HCT116 (cell line): ENCODE results near the gene PRRC2A. TPM values are rescaled to one million over a fixed set of nuclear protein-coding genes. Genes with fewer than 3 reads are reported as not detected.

Source experiments
- ATAC-seq: fragments of 200-7000 bp; cut with Tn5 transposase; 2 replicates; pipeline ENCODE4 v1.9.1; 2020; ENCODE audit warnings: mild to moderate bottlenecking, moderate library complexity
- BruUV-seq: library from RNA; stranded (reverse); fragments of 400-500 nt; replicated peaks from 2 replicates; lab custom pipeline; 2021; lab: Mats Ljungman, UMichigan
- CTCF ChIA-PET: fragments of 300-600 bp; sonication (Branson Sonifier 250); formaldehyde crosslinking; loops from one replicate; lab custom pipeline; 2021; ENCODE audit warnings: antibody characterized with exemption; lab: Charles Lee
- POLR2A ChIA-PET: fragments of 300-600, 350-600 bp; sonication (Branson Sonifier 250); formaldehyde crosslinking; loops from one replicate; lab custom pipeline; 2021; ENCODE audit warnings: antibody characterized with exemption; lab: Charles Lee
- RAD21 ChIA-PET, 2 experiments: fragments of 300-600 bp; sonication (Branson Sonifier 250); formaldehyde crosslinking; loops; one replicate each; lab custom pipeline; 2023; ENCODE audit warnings: low total read pairs in 2 of 2; ENCODE audit not compliant: uncharacterized antibody in 2 of 2, unreplicated experiment in 2 of 2, low non-redundant PET in 1 of 2; lab: Charles Lee
- DNase-seq: peaks from one replicate; pipeline ENCODE4 v3.0.0-alpha.2; 2010; ENCODE audit warnings: low read depth, low spot score
- H2AFZ ChIP-seq: fragments of 200-600 bp; shearing (Covaris generic), sonication (generic); 2 replicates; pipeline ENCODE4 v1.6.1; 2017; ENCODE audit warnings: low read depth, mixed run types, mixed read lengths, antibody characterized with exemption, low read length; ENCODE audit not compliant: poor library complexity, severe bottlenecking
- H3K27ac ChIP-seq: 2 replicates; pipeline ENCODE4 v1.5.1; 2012; ENCODE audit warnings: low read depth, low read length
- H3K27me3 ChIP-seq: fragments of 200-600 bp; sonication (generic); 2 replicates; pipeline ENCODE4 v1.6.1; 2016; ENCODE audit warnings: mixed run types, low read length, mixed read lengths; ENCODE audit not compliant: insufficient read depth
- H3K36me3 ChIP-seq, 2 experiments: fragments of 200-500 bp in 1 of 2; fragments of 200-600 bp in 1 of 2; sonication (Bioruptor generic) in 1 of 2; sonication (generic) in 1 of 2; 2 replicates each; pipeline versions ENCODE4 v1.5.1 to v1.6.1; 2014 to 2016; ENCODE audit warnings: low read length in 2 of 2, inconsistent platforms in 1 of 2, mixed read lengths in 1 of 2, mixed run types in 1 of 2; ENCODE audit not compliant: insufficient read depth in 2 of 2, control insufficient read depth in 1 of 2
- H3K4me1 ChIP-seq, 2 experiments: fragments of 200-600 bp in 1 of 2; sonication (generic) in 1 of 2; 2 replicates each; pipeline versions ENCODE4 v1.5.1 to v1.6.1; 2012 to 2017; ENCODE audit warnings: low read length in 2 of 2, inconsistent platforms in 1 of 2, mild to moderate bottlenecking in 1 of 2, mixed read lengths in 1 of 2, mixed run types in 1 of 2, moderate library complexity in 1 of 2; ENCODE audit not compliant: insufficient read depth in 2 of 2, control insufficient read depth in 1 of 2
- H3K4me2 ChIP-seq: fragments of 200-600 bp; sonication (generic); 2 replicates; pipeline ENCODE4 v1.6.1; 2017; ENCODE audit warnings: mixed run types, low read length, mixed read lengths
- H3K4me3 ChIP-seq, 2 experiments: fragments of 200-600 bp in 1 of 2; sonication (generic) in 1 of 2; replicated peaks in 1 of 2; 2 replicates each; pipeline ENCODE4 v1.5.1; 2011 to 2016; ENCODE audit warnings: low read length in 2 of 2, control low read depth in 1 of 2, low read depth in 1 of 2, mild to moderate bottlenecking in 1 of 2, mixed read lengths in 1 of 2, mixed run types in 1 of 2
- H3K79me2 ChIP-seq: fragments of 200-600 bp; sonication (generic); 2 replicates; pipeline ENCODE4 v1.6.1; 2017; ENCODE audit warnings: mild to moderate bottlenecking, mixed run types, low read length, moderate library complexity, mixed read lengths; ENCODE audit not compliant: insufficient read depth
- H3K9ac ChIP-seq: fragments of 200-600 bp; sonication (generic); 2 replicates; pipeline ENCODE4 v1.6.1; 2016; ENCODE audit warnings: low read length, mixed read lengths
- H3K9me2 ChIP-seq: fragments of 200-600 bp; sonication (generic), shearing (Covaris generic); 2 replicates; pipeline ENCODE4 v1.6.1; 2017; ENCODE audit warnings: mixed run types, mild to moderate bottlenecking, moderate library complexity; ENCODE audit not compliant: insufficient read depth
- H3K9me3 ChIP-seq, 2 experiments: fragments of 200-500 bp in 1 of 2; fragments of 200-600 bp in 1 of 2; sonication (Bioruptor generic) in 1 of 2; sonication (generic) in 1 of 2; 2 replicates each; pipeline ENCODE4 v1.6.1; 2014 to 2017; ENCODE audit warnings: low read length in 2 of 2, mixed read lengths in 2 of 2, inconsistent platforms in 1 of 2, low read depth in 1 of 2, mild to moderate bottlenecking in 1 of 2, mixed run types in 1 of 2, moderate library complexity in 1 of 2; ENCODE audit not compliant: control insufficient read depth in 1 of 2, insufficient read depth in 1 of 2
- H4K20me1 ChIP-seq: fragments of 200-600 bp; sonication (generic), shearing (Covaris generic); 2 replicates; pipeline ENCODE4 v1.6.1; 2017; ENCODE audit warnings: mixed run types, mild to moderate bottlenecking, moderate library complexity; ENCODE audit not compliant: insufficient read depth
- ATF3 ChIP-seq: IDR thresholded peaks from 2 replicates; pipeline ENCODE4 v1.6.1; 2012
- CBX3 ChIP-seq: IDR thresholded peaks from 2 replicates; pipeline ENCODE4 v1.6.1; 2012; ENCODE audit warnings: low read depth
- CTCF ChIP-seq, 3 experiments: fragments of 200-600 bp in 1 of 3; sonication (generic) in 1 of 3; IDR thresholded peaks in 2 of 3; conservative IDR thresholded peaks in 1 of 3; 2 replicates each; pipeline ENCODE4 v1.5.1; 2012 to 2017; ENCODE audit warnings: low read depth in 2 of 3, low read length in 2 of 3, antibody characterized with exemption in 1 of 3, borderline replicate concordance in 1 of 3, control low read depth in 1 of 3, mild to moderate bottlenecking in 1 of 3, mixed read lengths in 1 of 3, mixed run types in 1 of 3, moderate library complexity in 1 of 3; ENCODE audit not compliant: insufficient read depth in 1 of 3
- EGR1 ChIP-seq: IDR thresholded peaks from 2 replicates; pipeline ENCODE4 v1.6.1; 2012; ENCODE audit warnings: low read depth
- EZH2phosphoT487 ChIP-seq: fragments of 200-600 bp; IDR thresholded peaks from 2 replicates; pipeline ENCODE4 v1.6.1; 2018; ENCODE audit warnings: antibody characterized with exemption, borderline replicate concordance
- FOSL1 ChIP-seq: IDR thresholded peaks from 2 replicates; pipeline ENCODE4 v1.6.1; 2012; ENCODE audit warnings: low read depth
- JUND ChIP-seq: IDR thresholded peaks from 2 replicates; pipeline ENCODE4 v1.6.1; 2012
- MAX ChIP-seq: IDR thresholded peaks from 2 replicates; pipeline ENCODE4 v1.6.1; 2012
- POLR2AphosphoS5 ChIP-seq: IDR thresholded peaks from 2 replicates; pipeline ENCODE4 v1.6.1; 2011; ENCODE audit warnings: mild to moderate bottlenecking, low read depth, low read length, moderate library complexity
- RAD21 ChIP-seq: IDR thresholded peaks from 2 replicates; pipeline ENCODE4 v1.6.1; 2012; ENCODE audit warnings: low read depth, mild to moderate bottlenecking
- REST ChIP-seq: IDR thresholded peaks from 2 replicates; pipeline ENCODE4 v1.6.1; 2012; ENCODE audit warnings: low read depth
- SIN3A ChIP-seq: IDR thresholded peaks from 2 replicates; pipeline ENCODE4 v1.6.1; 2012; ENCODE audit warnings: low read depth
- SRF ChIP-seq: IDR thresholded peaks from 2 replicates; pipeline ENCODE4 v1.6.1; 2012; ENCODE audit warnings: low read depth
- TCF7L2 ChIP-seq: IDR thresholded peaks from 2 replicates; pipeline ENCODE4 v1.7.0; 2011; ENCODE audit warnings: borderline replicate concordance, inconsistent platforms; ENCODE audit not compliant: insufficient read depth, insufficient read length; ENCODE audit errors: extremely low read depth
- intact Hi-C: fragments of 100-400 bp; cut with micrococcal nuclease; formaldehyde crosslinking; loops from 2 replicates; pipeline ENCODE4 v1.10.0; 2022
- total RNA-seq: library from RNA; stranded (reverse); gene quantifications from one replicate; pipeline ENCODE4 v1.2.1, GENCODE V29; 2021; ENCODE audit not compliant: unreplicated experiment

The PRRC2A gene
- total RNA-seq, 1 experiment from 2014 or later: 250 TPM

- intact Hi-C loops: no loop called here
- no peak overlapping the region for H3K9ac ChIP-seq
- H3K27me3 ChIP-seq: no peaks in the 10 kb centered on the region
- no peak overlapping the region for H3K4me2 ChIP-seq
- no peak overlapping the region for H3K4me3 ChIP-seq
- ChIA-PET RAD21 (no interaction called here), POLR2A (no interaction called here), CTCF (interaction anchor here (0.8 to 7.8 kb wide), 3 partner anchors 8 to 34 kb away, joined by 3 to 70 read pairs (median 5); no protein-coding TSS in a partner anchor)
- ATAC-seq: peak; percentile 55
- peak; percentile 30; the same call in 1 of the 2 replicates for TF ChIP-seq RAD21
- peak in 2 of 3 experiments; percentile 72 to 76; a peak in 4 of 6 replicates for TF ChIP-seq CTCF (IDR thresholded peaks at IDR 0.05 in 2 of 3, conservative IDR thresholded peaks at IDR 0.05 in 1 of 3; ENCODE audit: borderline replicate concordance in 1 of 3, insufficient read depth in 1 of 3, low read depth in 2 of 3, low read length in 2 of 3)
- no peak for TF ChIP-seq MAX
- no peak for TF ChIP-seq EGR1
- no peaks in the 10 kb centered on the region for H3K9me2 ChIP-seq
- BruUV-seq: no TSS peak
- no peaks in the 10 kb centered on the region for H3K9me3 ChIP-seq
- H2AFZ ChIP-seq: no peak overlapping the region
- DNase-seq: peak; percentile 26
- H3K27ac ChIP-seq: no peak overlapping the region
- no peaks in the 10 kb centered on the region for H3K36me3 ChIP-seq
- H3K79me2 ChIP-seq: no peaks in the 10 kb centered on the region
- no peaks in the 10 kb centered on the region for H4K20me1 ChIP-seq
- peaks cover 4 to 14% of the 10 kb centered on the region in 2 experiments; a peak in 2 of 4 replicates for H3K4me1 ChIP-seq
These were observed 35.0 kb upstream of the PRRC2A start for GRCh38 chr6:31585491-31585890.

- RAD21 ChIA-PET: no interaction called here
- TF ChIP-seq JUND (no peak), FOSL1 (no peak), TCF7L2 (no peak), CBX3 (no peak), EZH2phosphoT487 (no peak), REST (no peak), MAX (no peak), ATF3 (no peak), SIN3A (no peak), SRF (no peak), RAD21 (no peak), POLR2AphosphoS5 (no peak)
- intact Hi-C loops: no loop called here
- H3K4me3 ChIP-seq: no peak within 1 kb of the TSS
- CTCF ChIA-PET: interaction anchor here (0.6 to 7.8 kb wide), 3 partner anchors 8 to 35 kb away, joined by 3 to 70 read pairs (median 4); no protein-coding TSS in a partner anchor
- no peaks in the 10 kb centered on the region for H3K79me2 ChIP-seq
- H3K4me1 ChIP-seq: peaks cover 4 to 10% of the 10 kb centered on the region in 2 experiments; a peak in 2 of 4 replicates
- POLR2A ChIA-PET: no interaction called here
- no peaks in the 10 kb centered on the region for H3K36me3 ChIP-seq
- no peak for DNase-seq
- no peak within 1 kb of the TSS for H3K4me2 ChIP-seq
- H3K9me3 ChIP-seq: no peaks in the 10 kb centered on the region
- H2AFZ ChIP-seq: no peak within 1 kb of the TSS
- no peaks in the 10 kb centered on the region for H3K9me2 ChIP-seq
- no peaks in the 10 kb centered on the region for H4K20me1 ChIP-seq
- no TSS peak for BruUV-seq
- no peak within 1 kb of the TSS for H3K9ac ChIP-seq
- no peak for ATAC-seq
- H3K27me3 ChIP-seq: no peaks in the 10 kb centered on the region
- no peak within 1 kb of the TSS for H3K27ac ChIP-seq
These were observed 34.5 kb upstream of the PRRC2A start, which contains the start of gene LST1 for GRCh38 chr6:31586008-31586407. Gene LST1, plus strand, starts transcription at chr6:31586277. Its CDS starts 1,023 bp downstream, at chr6:31587300.
